Measurements from ENCODE around the gene TCERG1L. TPM values are rescaled to one million over a fixed set of nuclear protein-coding genes. Genes with fewer than 3 reads are reported as not detected.

Gene TCERG1L
- total and polyA plus RNA-seq, 9 of the 15 experiments (the other 6 are each of a cell fraction or from before 2014, with no cell fraction given), result not detected

GRCh38 chr10:131088619-131089018 is 222.9 kb downstream of the TCERG1L start (continued):
- TF ChIP-seq E4F1 (CRISPR knock-in tag; IDR thresholded peaks at IDR 0.05; ENCODE audit: borderline replicate concordance) (no peak), NFIX (CRISPR knock-in tag; IDR thresholded peaks at IDR 0.05; ENCODE audit: low read depth) (no peak), MGA (IDR thresholded peaks at IDR 0.05) (peak; percentile 52; the same call in 1 of the 2 replicates), CREB3 (tag; conservative IDR thresholded peaks at IDR 0.05; ENCODE audit: low read depth) (no peak)
